ENCODE measurements around the gene SSBP1.

- TF ChIP-seq POLR2AphosphoS5 (IDR thresholded peaks at IDR 0.05) (no peak), CTCF (IDR thresholded peaks at IDR 0.05) (no peak)
These were observed 1.1 kb downstream of the SSBP1 start for GRCh38 chr7:141739250-141739649.
